Erythroblast (primary cell): ENCODE results near the gene GRM5.
"Not testable (repeated sequence)": the region's sequence is repeated elsewhere in the genome, so short reads cannot be mapped to it uniquely, and the experiment has no call there.

Source experiments
- DNase-seq, 2 experiments: peaks; one replicate each; lab custom pipeline; 2025; lab: John Stamatoyannopoulos, UW
- GATA1 ChIP-seq: IDR thresholded peaks from 2 replicates; pipeline ENCODE4 v1.6.1; 2011; ENCODE audit warnings: low read depth, mild to moderate bottlenecking, control low read depth, low read length, moderate library complexity
- POLR2A ChIP-seq: IDR thresholded peaks from 2 replicates; pipeline ENCODE4 v1.6.1; 2011; ENCODE audit warnings: mild to moderate bottlenecking, low read length

The GRM5 gene

DNA sequence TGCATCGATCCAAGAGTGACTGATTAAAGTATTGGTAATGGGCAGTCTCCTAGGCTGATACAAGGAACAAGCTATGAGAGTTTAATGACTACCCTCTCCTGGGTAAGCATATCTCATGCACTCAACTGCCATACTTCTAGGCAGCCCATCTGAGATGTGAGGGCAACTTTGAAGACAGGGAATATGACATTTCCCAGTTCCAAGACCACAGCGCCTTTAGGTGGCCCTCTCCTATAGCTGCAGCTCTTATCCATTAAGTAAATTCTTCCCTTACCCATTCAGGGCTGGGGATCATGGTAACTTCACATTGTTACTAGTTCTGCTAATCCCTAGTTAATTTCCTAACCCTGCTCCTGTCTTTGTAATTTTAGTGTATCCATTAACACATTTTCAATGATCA, 570.9 kb downstream of the GRM5 start:
- DNase-seq, result no peak
- TF ChIP-seq GATA1 (no peak), POLR2A (no peak)

DNA sequence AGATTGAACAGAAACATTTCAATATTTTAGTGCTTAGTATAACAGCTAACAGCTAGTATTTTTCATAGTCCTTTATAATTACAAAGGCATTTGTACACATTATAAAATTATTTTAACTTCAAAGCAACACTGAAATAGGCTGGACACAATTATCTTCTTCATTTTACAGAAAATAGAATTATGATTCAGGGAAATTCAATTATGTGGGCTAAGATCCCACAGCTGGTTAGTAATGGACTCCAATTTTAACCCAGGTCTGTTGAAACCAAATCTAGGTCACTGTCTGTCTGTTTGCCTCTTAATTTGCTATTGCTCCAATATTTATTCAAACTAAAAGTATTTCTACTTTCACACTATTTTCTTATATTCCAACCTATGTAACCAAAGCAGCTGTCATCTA, 574.1 kb downstream of the GRM5 start:
- TF ChIP-seq GATA1 (no peak), POLR2A (no peak)
- no peak for DNase-seq

DNA sequence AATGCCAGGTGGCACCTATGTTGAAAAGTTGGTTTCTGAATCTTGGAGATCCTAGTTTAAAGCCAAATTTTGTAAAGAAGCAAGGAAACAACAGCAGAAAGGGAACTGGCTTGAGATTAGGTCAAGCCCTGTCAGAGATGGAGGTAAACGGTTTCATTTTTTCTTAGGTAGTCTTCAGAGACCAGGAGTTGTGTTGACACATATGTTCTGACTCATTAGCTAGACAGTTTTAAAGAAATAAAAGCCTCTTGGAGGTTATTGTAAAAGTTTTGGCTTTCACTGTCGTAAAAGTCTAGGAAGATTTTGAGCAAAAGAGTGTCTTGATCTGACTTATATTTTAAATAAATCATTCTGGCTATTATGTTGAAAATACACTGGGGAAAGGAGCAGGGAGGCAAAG, 576.8 kb downstream of the GRM5 start:
- no peak for TF ChIP-seq GATA1
- TF ChIP-seq POLR2A, result no peak
- DNase-seq, result no peak

DNA sequence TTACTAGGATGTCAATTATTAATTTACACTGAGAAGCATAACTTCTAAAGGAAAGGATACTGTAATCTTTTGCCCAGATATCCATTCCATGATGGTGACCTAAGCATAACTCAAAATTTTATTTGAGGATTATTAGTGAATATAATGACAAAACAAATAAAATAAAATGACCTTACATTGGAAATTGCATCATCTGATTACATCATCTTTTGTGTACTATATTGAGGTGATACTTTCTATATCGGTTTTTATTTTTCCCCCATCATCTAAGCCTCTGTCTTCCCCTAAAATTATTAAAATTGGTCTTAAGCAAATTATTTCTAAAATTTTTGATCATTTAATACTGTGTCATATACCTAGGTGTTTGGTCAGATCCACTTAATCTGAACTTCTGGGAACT, 578.1 kb downstream of the GRM5 start:
- TF ChIP-seq POLR2A, result no peak
- no peak for TF ChIP-seq GATA1
- no peak for DNase-seq

DNA sequence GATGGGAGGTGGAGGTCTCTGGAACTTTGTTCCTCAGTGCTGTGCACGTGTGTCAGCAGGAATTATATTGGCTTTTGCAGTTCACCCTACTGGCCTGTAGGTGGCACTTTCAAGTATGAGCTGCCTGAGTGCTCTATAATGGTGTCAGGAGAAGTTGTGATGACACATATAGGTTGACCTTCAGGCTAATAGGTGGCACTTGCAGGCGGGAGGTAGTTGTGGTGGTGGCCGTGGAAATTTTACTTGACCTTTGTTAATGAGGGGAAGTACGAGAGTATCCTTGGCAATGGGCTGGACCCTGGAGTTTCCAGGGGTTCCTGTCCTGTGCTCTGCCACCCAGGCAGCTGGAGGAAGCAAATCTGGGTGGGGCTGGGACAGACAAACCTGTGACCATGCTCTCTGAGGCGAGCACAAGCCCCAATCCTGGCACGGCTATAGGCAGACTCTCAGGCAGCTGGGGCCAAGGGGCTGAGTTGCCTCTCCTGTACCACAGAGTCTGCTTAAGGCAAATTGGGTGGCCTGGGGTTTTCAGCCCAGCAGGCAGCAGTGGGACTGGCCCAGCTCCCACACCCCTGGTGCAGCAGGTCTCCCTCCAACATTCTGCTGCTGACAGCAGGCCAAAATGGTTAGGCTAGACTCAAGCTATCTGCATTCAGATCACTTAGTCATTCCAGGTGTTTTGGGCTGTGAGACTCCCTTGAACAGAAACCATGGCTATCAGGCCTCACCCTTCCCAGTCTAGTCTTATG, 580.7 kb downstream of the GRM5 start:
- DNase-seq, result peak; percentile 43 to 46
- TF ChIP-seq GATA1 (no peak), POLR2A (no peak)

DNA sequence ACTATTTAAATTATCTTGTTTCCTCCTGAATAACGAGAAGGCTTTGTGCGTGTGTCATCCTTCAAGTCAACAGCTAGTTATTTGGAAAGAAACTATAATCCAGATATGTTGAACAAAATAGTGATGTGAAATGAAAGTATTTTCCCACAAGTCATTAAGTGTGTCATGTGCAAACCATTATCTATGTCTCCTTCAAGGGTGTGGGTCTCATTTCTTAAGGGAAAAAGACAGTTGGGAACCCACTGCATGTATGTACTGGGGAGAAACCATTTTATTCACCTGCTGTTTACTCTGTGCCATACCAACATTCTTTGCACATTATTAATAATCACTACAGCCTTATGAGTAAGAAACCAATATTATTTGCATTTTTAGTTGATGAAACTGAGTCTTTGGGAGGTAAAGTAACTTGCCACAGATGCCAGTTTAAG, 582.9 kb downstream of the GRM5 start:
- DNase-seq, result no peak
- no peak for TF ChIP-seq POLR2A
- TF ChIP-seq GATA1, result no peak

DNA sequence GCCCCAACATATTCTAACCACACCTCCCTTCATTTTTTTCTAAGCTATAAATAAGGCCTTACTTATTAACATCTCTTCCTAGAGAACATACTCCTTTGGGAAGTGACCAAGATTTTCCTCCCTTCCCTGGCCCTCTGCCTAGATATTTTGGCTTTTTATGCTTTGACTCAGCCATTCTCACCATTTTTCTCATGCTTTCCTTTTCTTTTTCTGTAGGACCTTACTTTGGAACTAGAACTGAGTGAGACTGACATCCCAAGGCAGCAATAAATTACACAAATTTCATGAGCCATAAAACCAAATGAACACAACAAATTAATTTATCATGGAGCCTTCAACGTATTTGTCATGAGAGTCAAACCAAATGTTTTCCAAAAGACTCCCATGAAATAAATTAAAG, 585.6 kb downstream of the GRM5 start:
- TF ChIP-seq GATA1, result no peak
- no peak for DNase-seq

DNA sequence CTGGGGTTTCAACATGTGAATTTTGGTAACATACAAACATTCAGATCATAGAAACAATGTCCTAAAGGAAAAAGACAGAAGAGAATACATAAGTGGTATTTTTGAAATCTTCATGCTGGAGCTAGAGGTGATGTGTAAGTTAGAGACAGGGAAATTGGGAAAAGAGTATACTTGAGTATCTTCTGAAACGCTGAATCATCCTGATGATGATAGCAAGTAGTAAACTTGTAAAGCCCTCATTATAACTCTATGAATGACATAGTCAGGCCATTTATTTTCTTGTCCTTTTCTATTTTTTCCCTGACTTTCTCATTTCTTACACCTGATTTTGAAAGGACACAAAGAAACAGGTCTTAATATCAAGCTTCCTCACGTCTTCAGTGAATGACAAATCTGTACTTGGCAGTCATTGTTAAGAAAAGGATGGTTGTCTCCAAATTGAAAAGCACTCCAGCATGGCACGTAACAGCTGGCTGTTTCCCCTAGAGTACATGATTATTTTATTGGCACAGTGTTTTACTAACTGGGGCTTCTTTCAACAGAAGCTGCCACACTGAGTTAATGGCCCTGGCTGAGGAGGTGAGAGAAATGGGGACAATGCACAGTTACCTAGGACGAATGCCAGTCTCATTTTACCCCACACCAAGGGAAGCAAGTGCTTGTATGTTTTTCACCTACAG, 587.5 kb downstream of the GRM5 start:
- no peak for DNase-seq
- TF ChIP-seq GATA1 (no peak), POLR2A (no peak)

DNA sequence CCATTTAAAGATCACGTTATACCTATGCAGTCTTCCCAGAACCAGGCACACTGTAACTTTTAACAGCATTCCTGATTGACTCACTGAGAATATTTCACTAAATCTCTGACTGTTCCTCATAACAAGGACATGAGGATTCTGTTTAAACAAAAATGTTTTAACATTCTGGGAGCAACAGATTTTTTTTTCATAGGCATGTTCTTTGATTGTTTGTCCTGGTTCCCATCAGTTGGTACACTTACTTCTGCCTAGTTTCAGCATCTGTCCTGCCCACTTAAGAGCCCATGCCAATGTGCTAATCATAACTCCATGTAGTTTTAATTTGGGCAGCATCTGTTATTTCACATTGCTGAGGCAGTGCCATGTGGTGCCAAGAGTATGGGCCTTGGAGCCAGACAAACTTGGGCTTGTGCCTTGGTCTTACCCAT, 589.8 kb downstream of the GRM5 start:
- DNase-seq, result no peak
- TF ChIP-seq POLR2A (no peak), GATA1 (no peak)

DNA sequence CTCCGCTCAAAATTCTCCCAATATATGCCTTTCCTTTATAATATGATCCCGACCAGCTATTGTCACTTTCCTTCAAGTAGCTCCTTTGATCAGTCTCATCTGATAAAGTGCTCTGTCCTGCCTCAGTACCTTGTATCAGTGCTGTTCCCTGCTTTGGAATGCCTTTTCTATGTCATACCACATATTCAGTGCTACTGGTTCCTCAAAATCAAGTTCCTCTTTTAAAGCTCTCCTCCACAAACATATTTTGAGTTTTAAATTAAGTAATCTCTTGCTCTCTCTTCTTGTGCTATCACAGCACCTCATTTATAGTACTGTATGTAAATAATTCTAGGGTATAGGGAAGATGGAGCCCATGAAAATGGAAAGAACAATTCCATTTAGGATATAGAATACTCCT, 591.1 kb downstream of the GRM5 start:
- DNase-seq, result no peak
- TF ChIP-seq POLR2A, result no peak
- TF ChIP-seq GATA1, result no peak

DNA sequence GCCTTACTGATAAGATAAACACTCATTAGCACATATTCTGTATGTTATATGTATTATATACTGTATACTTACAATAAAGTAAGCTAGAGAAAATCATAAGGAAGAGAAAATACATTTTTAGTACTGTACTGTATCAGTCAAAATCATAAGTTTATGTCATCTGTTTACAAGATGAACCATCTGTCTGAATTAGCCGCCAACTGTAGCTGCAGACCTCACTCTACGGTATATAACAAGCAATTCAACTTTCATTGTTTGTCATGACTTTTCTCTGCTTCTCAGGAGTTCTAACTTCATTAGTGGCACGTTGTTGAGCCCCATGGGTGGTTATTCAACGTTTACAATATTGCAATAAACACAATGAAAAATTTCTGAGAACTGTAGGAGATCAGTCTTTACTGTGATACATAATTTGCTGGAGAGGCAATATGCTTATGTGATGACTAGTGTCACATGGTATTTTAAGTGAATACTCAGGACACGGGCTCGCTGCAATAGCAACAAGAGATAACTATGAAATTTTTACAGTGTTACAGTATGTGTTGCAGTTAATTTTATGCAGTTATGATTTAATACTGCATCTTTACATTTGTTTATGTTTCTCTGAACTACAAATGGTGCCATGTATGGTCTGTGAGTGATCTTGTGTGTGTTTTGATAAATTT, 596.1 kb downstream of the GRM5 start:
- no peak for TF ChIP-seq GATA1
- TF ChIP-seq POLR2A, result no peak
- no peak for DNase-seq

DNA sequence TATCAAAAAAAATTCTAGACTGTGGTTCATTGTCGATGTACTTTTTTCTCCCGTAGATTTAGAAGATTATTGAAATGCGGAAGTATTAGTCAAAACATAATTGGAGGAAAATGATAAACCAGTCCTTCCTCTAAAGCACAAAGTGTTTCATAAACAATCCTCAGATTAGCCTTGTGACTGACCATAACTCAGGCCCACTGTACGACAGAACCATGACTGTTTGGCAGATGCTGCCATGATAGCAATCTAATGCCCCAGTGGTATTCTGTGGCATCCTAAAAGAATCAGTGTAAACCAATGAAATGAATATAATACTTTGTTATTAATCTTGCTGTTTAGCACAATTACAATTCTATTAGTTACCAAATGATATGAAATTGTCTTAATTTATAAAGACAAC, 601.3 kb downstream of the GRM5 start:
- TF ChIP-seq POLR2A (no peak), GATA1 (no peak)
- no peak for DNase-seq

DNA sequence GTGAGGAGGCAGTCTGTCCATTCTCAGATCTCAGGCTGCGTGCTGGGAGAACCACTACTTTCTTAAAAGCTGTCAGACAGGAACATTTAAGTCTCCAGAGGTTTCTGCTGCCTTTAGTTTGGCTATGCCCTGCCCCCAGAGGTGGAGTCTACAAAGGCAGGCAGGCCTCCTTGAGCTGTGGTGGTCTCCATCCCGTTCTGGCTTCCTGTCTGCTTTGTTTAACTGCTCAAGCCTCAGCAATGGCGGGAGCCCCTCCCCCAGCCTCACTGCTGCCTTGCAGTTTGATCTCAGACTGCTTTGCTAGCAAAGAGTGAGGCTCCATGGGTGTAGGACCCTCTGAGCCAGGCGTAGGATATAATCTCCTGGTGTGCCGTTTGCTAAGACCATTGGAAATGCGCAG, 602.5 kb downstream of the GRM5 start:
- DNase-seq, result not testable (repeated sequence)

DNA sequence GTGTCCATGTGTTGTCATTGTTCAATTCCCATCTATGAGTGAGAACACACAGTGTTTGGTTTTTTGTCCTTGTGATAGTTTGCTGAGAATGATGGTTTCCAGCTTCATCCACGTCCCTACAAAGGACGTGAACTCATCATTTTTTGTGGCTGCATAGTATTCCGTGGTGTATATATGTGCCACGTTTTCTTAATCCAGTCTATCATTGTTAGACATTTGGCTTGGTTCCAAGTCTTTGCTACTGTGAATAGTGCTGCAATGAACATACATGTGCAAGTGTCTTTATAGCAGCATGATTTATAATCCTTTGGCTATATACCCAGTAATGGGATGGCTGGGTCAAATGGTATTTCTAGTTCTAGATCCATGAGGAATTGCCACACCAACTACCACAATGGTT, 607.7 kb downstream of the GRM5 start:
- DNase-seq, result not testable (repeated sequence)
